CD14-positive monocyte (primary cell): ENCODE results near the gene ZNF880. TPM values are rescaled to one million over a fixed set of nuclear protein-coding genes. Genes with fewer than 3 reads are reported as not detected.

Experiments used
- DNase-seq, 3 donors: peaks; one replicate each; pipeline ENCODE4 v3.0.0-alpha.2; 2011 to 2022
- H2AFZ ChIP-seq: 2 replicates; pipeline ENCODE4 v1.6.0; 2012; ENCODE audit warnings: mild to moderate bottlenecking, low read depth, low read length, inconsistent platforms; ENCODE audit not compliant: insufficient read depth, poor library complexity, severe bottlenecking
- H3K27ac ChIP-seq, 2 donors: 1 replicate in 1 of 2; 2 replicates in 1 of 2; pipeline ENCODE4 v1.5.1; 2012 to 2013; ENCODE audit warnings: low read length in 2 of 2, control low read depth in 1 of 2, inconsistent platforms in 1 of 2, low read depth in 1 of 2, mild to moderate bottlenecking in 1 of 2
- H3K27me3 ChIP-seq, 2 donors: one replicate each; pipeline versions ENCODE4 v1.6.0 to v1.6.1; 2011 to 2013; ENCODE audit warnings: low read length in 2 of 2; ENCODE audit not compliant: control insufficient read depth in 2 of 2, insufficient read depth in 2 of 2
- H3K36me3 ChIP-seq, 2 donors: replicated peaks in 1 of 2; 1 replicate in 1 of 2; 2 replicates in 1 of 2; pipeline versions ENCODE4 v1.5.1 to v1.6.1; 2012 to 2013; ENCODE audit warnings: low read length in 2 of 2, control low read depth in 1 of 2, inconsistent platforms in 1 of 2, mild to moderate bottlenecking in 1 of 2; ENCODE audit not compliant: insufficient read depth in 2 of 2, control insufficient read depth in 1 of 2
- H3K4me1 ChIP-seq, 2 donors: 1 replicate in 1 of 2; 2 replicates in 1 of 2; pipeline versions ENCODE4 v1.5.1 to v1.6.1; 2012 to 2013; ENCODE audit warnings: low read length in 2 of 2, control low read depth in 1 of 2, inconsistent platforms in 1 of 2, mild to moderate bottlenecking in 1 of 2, moderate library complexity in 1 of 2; ENCODE audit not compliant: insufficient read depth in 2 of 2, control insufficient read depth in 1 of 2
- H3K4me2 ChIP-seq: replicated peaks from 2 replicates; pipeline ENCODE3; 2012; ENCODE audit warnings: low read length, moderate library complexity, mild to moderate bottlenecking; ENCODE audit not compliant: poor library complexity, severe bottlenecking; ENCODE audit errors: extremely low read depth
- H3K4me3 ChIP-seq, 3 experiments: fragments of 200-600 bp in 1 of 3; sonication (generic) in 1 of 3; replicated peaks in 1 of 3; 1 replicate in 2 of 3; 2 replicates in 1 of 3; pipeline ENCODE4 v1.5.1; 2011 to 2013; ENCODE audit warnings: low read length in 3 of 3, mild to moderate bottlenecking in 3 of 3, control low read depth in 2 of 3, low read depth in 2 of 3, inconsistent platforms in 1 of 3, moderate library complexity in 1 of 3
- H3K79me2 ChIP-seq: 2 replicates; pipeline ENCODE4 v1.6.0; 2012; ENCODE audit warnings: mild to moderate bottlenecking, control low read depth, inconsistent platforms, low read length, moderate library complexity; ENCODE audit not compliant: insufficient read depth
- H3K9ac ChIP-seq: 2 replicates; pipeline ENCODE4 v1.6.0; 2017; ENCODE audit warnings: low read length, mild to moderate bottlenecking; ENCODE audit not compliant: insufficient read depth, poor library complexity, severe bottlenecking
- H3K9me3 ChIP-seq, 2 donors: replicated peaks in 1 of 2; 1 replicate in 1 of 2; 2 replicates in 1 of 2; pipeline versions ENCODE4 v1.5.1 to v1.6.1; 2012 to 2013; ENCODE audit warnings: low read length in 2 of 2, control low read depth in 1 of 2; ENCODE audit not compliant: control insufficient read depth in 1 of 2, insufficient read depth in 1 of 2
- H4K20me1 ChIP-seq: 2 replicates; pipeline ENCODE4 v1.6.0; 2012; ENCODE audit warnings: mild to moderate bottlenecking, low read length, control low read depth, moderate library complexity; ENCODE audit not compliant: insufficient read depth
- H3K27ac Mint-ChIP-seq, 7 donors: one replicate each; pipeline ENCODE4 v1.8.0; 2020; ENCODE audit warnings: mild to moderate bottlenecking in 7 of 7, mixed read lengths in 7 of 7, moderate library complexity in 6 of 7, inconsistent platforms in 2 of 7
- H3K27me3 Mint-ChIP-seq, 3 donors: one replicate each; pipeline ENCODE4 v1.8.0; 2021 to 2022; ENCODE audit warnings: low read depth in 3 of 3, mild to moderate bottlenecking in 3 of 3, mixed read lengths in 3 of 3, moderate library complexity in 3 of 3, inconsistent platforms in 1 of 3
- H3K36me3 Mint-ChIP-seq, 2 donors: one replicate each; pipeline ENCODE4 v1.8.0; 2020; ENCODE audit warnings: mixed read lengths in 2 of 2, inconsistent platforms in 1 of 2, mild to moderate bottlenecking in 1 of 2
- H3K4me1 Mint-ChIP-seq: one replicate; pipeline ENCODE4 v1.8.0; 2020; ENCODE audit warnings: mild to moderate bottlenecking, mixed read lengths
- H3K4me3 Mint-ChIP-seq, 2 donors: one replicate each; pipeline ENCODE4 v1.8.0; 2020; ENCODE audit warnings: mild to moderate bottlenecking in 2 of 2, mixed read lengths in 2 of 2, moderate library complexity in 1 of 2
- H3K9me3 Mint-ChIP-seq, 7 donors: one replicate each; pipeline ENCODE4 v1.8.0; 2020 to 2022; ENCODE audit warnings: mixed read lengths in 7 of 7, mild to moderate bottlenecking in 6 of 7, moderate library complexity in 6 of 7, inconsistent platforms in 2 of 7
- CTCF ChIP-seq: fragments of 200-600 bp; IDR thresholded peaks from one replicate; pipeline ENCODE4 v1.8.0; 2022; ENCODE audit warnings: antibody characterized with exemption, mild to moderate bottlenecking
- WGBS: methylation state at CpG from one replicate; pipeline ENCODE4 v1.1.5; 2013; ENCODE audit warnings: missing lambda C conversion rate; ENCODE audit not compliant: insufficient coverage; 5-methylcytosine and 5-hydroxymethylcytosine counted together
- intact Hi-C, 2 donors: fragments of 100-400 bp; cut with micrococcal nuclease; formaldehyde crosslinking; loops; one replicate each; pipeline versions ENCODE4 v1.15.0 to v1.15.1; 2023
- polyA plus RNA-seq, 3 donors: library from polyadenylated mRNA; depleted of rRNA in 1 of 3; unstranded in 2 of 3; stranded (reverse) in 1 of 3; fragments of 300-500 nt in 2 of 3; fragments of >200 nt in 1 of 3; fragmentation: Illumina TruSeq in 2 of 3; gene quantifications; 1 replicate in 2 of 3; 2 replicates in 1 of 3; pipeline ENCODE4 v1.2.3, GENCODE V29; 2012 to 2021

Gene ZNF880
- polyA plus RNA-seq, 3 donors = 4.5 to 8.5 (median 5.5) TPM

- intact Hi-C loops = no loop called here
- H4K20me1 ChIP-seq = no peaks in the 10 kb centered on the region
- Mint-ChIP-seq H3K27ac (no peak overlapping the region), H3K4me1 (no peaks in the 10 kb centered on the region), H3K27me3 (no peaks in the 10 kb centered on the region), H3K4me3 (no peak overlapping the region), H3K9me3 (peaks cover 43 to 92% (median 88%) of the 10 kb centered on the region in 7 donors), H3K36me3 (peaks cover 51 to 57% of the 10 kb centered on the region in 2 donors)
- DNase-seq = no peak
- no peak overlapping the region for H3K27ac ChIP-seq
- no peak overlapping the region for H3K4me2 ChIP-seq
- H2AFZ ChIP-seq = no peak overlapping the region
- peaks cover 81 to 94% of the 10 kb centered on the region in 2 donors for H3K9me3 ChIP-seq
- 94% methylated on average over 4 of the region's 6 CpGs for WGBS
- H3K4me3 ChIP-seq = no peak overlapping the region
- H3K27me3 ChIP-seq = no peaks in the 10 kb centered on the region
- H3K4me1 ChIP-seq = no peaks in the 10 kb centered on the region
- no peak for TF ChIP-seq CTCF
- no peak overlapping the region for H3K9ac ChIP-seq
- no peaks in the 10 kb centered on the region for H3K79me2 ChIP-seq
- peaks cover 11 to 75% of the 10 kb centered on the region in 2 donors for H3K36me3 ChIP-seq
Measured at GRCh38 chr19:52410276-52410675, 40.6 kb downstream of the ZNF880 start.

GRCh38 chr19:52415711-52416110 is 46.0 kb downstream of the ZNF880 start:
- peaks cover 3 to 9% of the 10 kb centered on the region in 2 donors for H3K36me3 Mint-ChIP-seq
- Histone ChIP-seq H3K27ac (no peak overlapping the region), H3K4me2 (no peak overlapping the region), H3K36me3 (peaks cover 0 to 21% of the 10 kb centered on the region in 2 donors), H3K79me2 (no peaks in the 10 kb centered on the region), H3K27me3 (no peaks in the 10 kb centered on the region), H4K20me1 (no peaks in the 10 kb centered on the region), H3K9ac (no peak overlapping the region), H3K4me3 (peak overlapping the region in 1 of 3 experiments; percentile 23), H3K9me3 (peaks cover 71 to 100% of the 10 kb centered on the region in 2 donors), H3K4me1 (no peaks in the 10 kb centered on the region), H2AFZ (no peak overlapping the region)
- H3K27me3 Mint-ChIP-seq = no peaks in the 10 kb centered on the region
- no peaks in the 10 kb centered on the region for H3K4me1 Mint-ChIP-seq
- peaks cover 43 to 93% (median 89%) of the 10 kb centered on the region in 7 donors for H3K9me3 Mint-ChIP-seq
- H3K27ac Mint-ChIP-seq = no peak overlapping the region
- intact Hi-C loops = no loop called here
- TF ChIP-seq CTCF = no peak
- DNase-seq = no peak
- WGBS = 83% methylated on average over 1 of the region's 5 CpGs
- H3K4me3 Mint-ChIP-seq = no peak overlapping the region
